Heart right ventricle (tissue), 16 donors: ENCODE measurements around the gene KCNS3. TPM values are rescaled to one million over a fixed set of nuclear protein-coding genes. Genes with fewer than 3 reads are reported as not detected.

ENCODE experiments used
- ATAC-seq, 8 donors: fragments of 200-7000 bp; cut with Tn5 transposase; one replicate each; pipeline ENCODE4 v1.9.1; 2020; ENCODE audit warnings: mild to moderate bottlenecking in 8 of 8, moderate library complexity in 8 of 8, moderate number of reproducible peaks in 1 of 8
- DNase-seq, 2 donors: peaks; one replicate each; pipeline ENCODE4 v3.0.0-alpha.2; 2020
- H3K27ac ChIP-seq, 10 donors: fragments of 200-600 bp; sonication (generic) in 2 of 10; one replicate each; pipeline versions ENCODE4 v1.5.0 to v1.8.0; 2020 to 2022; ENCODE audit warnings: mild to moderate bottlenecking in 3 of 10
- H3K27me3 ChIP-seq, 7 donors: fragments of 200-600 bp; one replicate each; pipeline ENCODE4 v1.8.0; 2021 to 2022; ENCODE audit warnings: mild to moderate bottlenecking in 2 of 7
- H3K36me3 ChIP-seq, 9 donors: fragments of 200-600 bp; sonication (generic) in 1 of 9; one replicate each; pipeline versions ENCODE4 v1.5.0 to v1.8.0; 2020 to 2022; ENCODE audit warnings: mild to moderate bottlenecking in 2 of 9
- H3K4me1 ChIP-seq, 9 donors: fragments of 200-600 bp; sonication (generic) in 1 of 9; one replicate each; pipeline versions ENCODE4 v1.5.0 to v1.8.0; 2020 to 2022; ENCODE audit warnings: mild to moderate bottlenecking in 4 of 9
- H3K4me3 ChIP-seq, 10 donors: fragments of 200-600 bp; sonication (generic) in 2 of 10; one replicate each; pipeline versions ENCODE4 v1.5.0 to v1.8.0; 2020 to 2022; ENCODE audit warnings: mild to moderate bottlenecking in 7 of 10, moderate library complexity in 2 of 10
- H3K9me3 ChIP-seq, 11 donors: fragments of 200-600 bp in 10 of 11; sonication (generic) in 2 of 11; one replicate each; pipeline versions ENCODE4 v1.5.0 to v1.8.0; 2013 to 2022; ENCODE audit warnings: mild to moderate bottlenecking in 2 of 11, control low read depth in 1 of 11, moderate library complexity in 1 of 11
- WGBS, 2 donors: extraction: QIAGEN DNeasy Blood & Tissue Kit; methylation state at CpG; one replicate each; pipeline ENCODE4 v1.1.7; 2013; ENCODE audit warnings: inconsistent platforms in 1 of 2; 5-methylcytosine and 5-hydroxymethylcytosine counted together
- intact Hi-C, 10 donors: fragments of 100-400 bp; cut with DNase I; formaldehyde crosslinking; loops; one replicate each; pipeline versions ENCODE4 v1.11.1 to v1.14.2; 2022
- polyA plus RNA-seq, 2 donors: library from polyadenylated mRNA; stranded (reverse); fragments of 200-250 nt; gene quantifications; one replicate each; pipeline ENCODE4 v1.2.3, GENCODE V29; 2013
- total RNA-seq, 10 donors: library from RNA; stranded (reverse); fragmentation: NEBNext Ultra II Directional in 3 of 10; extraction: Animal tissue kit (Norgen Biotek cat#: 25700) in 3 of 10; gene quantifications; one replicate each; pipeline versions ENCODE4 v1.2.1 to v1.2.4, GENCODE V29; 2021 to 2023
- TF ChIP-seq, protein P1 (sequence below), 9 donors: fragments of 200-600 bp; sonication (generic) in 2 of 9; IDR thresholded peaks; one replicate each; pipeline versions ENCODE4 v1.5.0 to v1.8.0; 2021 to 2022; ENCODE audit warnings: antibody characterized with exemption in 9 of 9, mild to moderate bottlenecking in 5 of 9, moderate library complexity in 1 of 9
- donor health status: Arrhythmogenic right ventricular cardiomyopathy.
- donor health status: ischemic (EF 13 %, LVEDD 7.1; RV severe dilation, severe dysfunction).
- donor health status: healthy with polysubstance abuse.
- donor health status: DM: no; HTN: yes; CAD: no.
- donor health status: DM: no; HTN: no; CAD: no.
- donor health status: ischemic (EF 25% LVEDD 6.9; RV normal size, moderate dysfunction).
- donor health status: ischemic (EF 25% LVEDD 5.7; RV mildly dilated, moderate dysfunction).
- donor health status: healthy.
- donor health status: DM: yes; HTN: yes; CAD: no.
- donor health status: Ischemic cardiomyopathy.
- donor health status: ischemic (EF 35%, LVEDD 5.7; RV mildly dilated, moderate dysfunction).
- donor health status: nonischemic (EF 11% LVEDD 7.7; RV severe dilation, severe dysfunction).
- donor health status: DM: yes; HTN: yes; CAD: no.
- donor health status: PGD.
- donor health status: ischemic (EF 29% LVEDD 5.4; RV normal size, mild dysfunction).
- donor health status: nonischemic (EF 23%, LVEDD 6.1; RV moderate dilation, normal function).

The KCNS3 gene
- total and polyA plus RNA-seq, 12 donors = 1.5 to 3.8 (median 2.6) TPM

DNA sequence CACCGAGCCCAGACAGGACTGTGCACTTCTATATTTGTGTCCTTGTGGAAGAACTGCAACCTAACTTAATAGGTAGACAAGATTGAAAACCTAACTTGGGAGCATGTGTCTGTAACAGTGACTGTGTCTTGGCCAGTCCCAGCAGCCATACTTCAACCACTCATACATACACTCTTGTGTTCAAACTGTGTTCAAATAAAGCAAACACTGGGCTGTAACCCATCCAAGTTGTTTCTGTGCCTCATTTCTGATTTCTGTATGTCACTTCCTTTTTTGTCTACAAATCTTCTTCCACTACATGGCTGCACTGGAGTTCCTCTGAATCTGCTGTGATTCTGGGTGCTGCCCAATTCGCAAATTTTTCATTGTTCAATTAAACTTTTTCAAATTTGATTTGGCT, 31.2 kb upstream of the KCNS3 start:
- TF ChIP-seq, protein P1, sequence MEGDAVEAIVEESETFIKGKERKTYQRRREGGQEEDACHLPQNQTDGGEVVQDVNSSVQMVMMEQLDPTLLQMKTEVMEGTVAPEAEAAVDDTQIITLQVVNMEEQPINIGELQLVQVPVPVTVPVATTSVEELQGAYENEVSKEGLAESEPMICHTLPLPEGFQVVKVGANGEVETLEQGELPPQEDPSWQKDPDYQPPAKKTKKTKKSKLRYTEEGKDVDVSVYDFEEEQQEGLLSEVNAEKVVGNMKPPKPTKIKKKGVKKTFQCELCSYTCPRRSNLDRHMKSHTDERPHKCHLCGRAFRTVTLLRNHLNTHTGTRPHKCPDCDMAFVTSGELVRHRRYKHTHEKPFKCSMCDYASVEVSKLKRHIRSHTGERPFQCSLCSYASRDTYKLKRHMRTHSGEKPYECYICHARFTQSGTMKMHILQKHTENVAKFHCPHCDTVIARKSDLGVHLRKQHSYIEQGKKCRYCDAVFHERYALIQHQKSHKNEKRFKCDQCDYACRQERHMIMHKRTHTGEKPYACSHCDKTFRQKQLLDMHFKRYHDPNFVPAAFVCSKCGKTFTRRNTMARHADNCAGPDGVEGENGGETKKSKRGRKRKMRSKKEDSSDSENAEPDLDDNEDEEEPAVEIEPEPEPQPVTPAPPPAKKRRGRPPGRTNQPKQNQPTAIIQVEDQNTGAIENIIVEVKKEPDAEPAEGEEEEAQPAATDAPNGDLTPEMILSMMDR (IDR thresholded peaks at IDR 0.05) = no peak
- no peaks in the 10 kb centered on the region for H3K36me3 ChIP-seq
- H3K27ac ChIP-seq = no peak overlapping the region

DNA sequence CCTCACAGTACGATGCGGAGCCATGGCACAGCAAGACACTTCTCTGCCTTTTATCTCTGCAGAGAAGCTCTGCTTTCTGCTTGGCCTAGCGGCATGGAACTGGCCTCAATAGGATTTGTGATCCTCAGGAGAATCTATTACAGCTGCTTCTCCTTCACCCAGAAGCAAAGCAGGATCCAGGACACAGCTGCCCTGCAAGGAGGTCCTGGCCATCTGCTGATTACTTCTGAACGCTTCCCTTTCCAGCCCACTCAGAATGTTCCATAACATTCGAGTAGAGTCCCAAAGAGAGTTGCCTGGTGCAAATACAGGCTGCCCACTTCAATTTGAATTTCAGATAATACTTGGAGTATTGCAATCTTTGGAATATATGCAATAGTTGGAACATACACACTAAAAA, 29.2 kb upstream of the KCNS3 start:
- no peaks in the 10 kb centered on the region for H3K36me3 ChIP-seq
- H3K4me3 ChIP-seq = no peak overlapping the region
- ATAC-seq = peak in 5 of 8 donors; percentile 31 to 68 (median 60)
- WGBS, 2 donors = 63 to 72% methylated on average over 5 of the region's 5 CpGs
- DNase-seq = no peak
- H3K4me1 ChIP-seq = no peaks in the 10 kb centered on the region
- no peaks in the 10 kb centered on the region for H3K27me3 ChIP-seq
- no peaks in the 10 kb centered on the region for H3K9me3 ChIP-seq
- intact Hi-C loops = loop anchor here in 3 of 10 donors (2.0 to 5.0 kb wide), 3 partner anchors 302 to 530 kb away; no protein-coding TSS in a partner anchor
- TF ChIP-seq, protein P1 (IDR thresholded peaks at IDR 0.05) = no peak
- no peak overlapping the region for H3K27ac ChIP-seq

More for the DNA sequence above, 31.2 kb upstream of the KCNS3 start:
- WGBS, 2 donors = 89 to 95% methylated on average over 2 of the region's 2 CpGs
- DNase-seq (no peak), ATAC-seq (no peak)
- no peak overlapping the region for H3K4me3 ChIP-seq
- no peaks in the 10 kb centered on the region for H3K9me3 ChIP-seq
- no peaks in the 10 kb centered on the region for H3K4me1 ChIP-seq
- intact Hi-C loops = loop anchor here in 1 of 10 donors (5.0 kb wide), 1 partner anchor 525 kb away; no protein-coding TSS in a partner anchor
- H3K27me3 ChIP-seq = no peaks in the 10 kb centered on the region

DNA sequence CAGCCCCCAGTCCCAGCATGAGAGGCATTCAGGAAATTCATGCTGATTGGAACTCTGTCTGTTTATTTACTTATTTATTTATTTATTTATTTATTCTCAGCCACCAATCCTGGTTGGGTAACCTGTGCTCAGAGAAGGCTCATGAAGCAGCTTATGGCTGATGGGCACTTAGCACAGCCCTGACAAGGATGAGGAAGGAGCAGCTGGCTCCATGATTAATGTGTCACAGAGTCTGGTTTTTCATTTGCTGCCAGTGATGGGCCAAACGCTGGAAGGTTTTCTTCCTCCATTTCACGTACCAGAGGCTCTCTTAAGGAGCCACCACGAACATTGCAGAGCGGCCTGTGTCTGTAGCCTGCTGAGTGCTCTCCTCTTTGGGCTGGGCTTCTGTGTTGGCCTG, 28.3 kb upstream of the KCNS3 start:
- H3K9me3 ChIP-seq = no peaks in the 10 kb centered on the region
- no peak overlapping the region for H3K27ac ChIP-seq
- ATAC-seq = no peak
- H3K4me1 ChIP-seq = no peaks in the 10 kb centered on the region
- H3K36me3 ChIP-seq = no peaks in the 10 kb centered on the region
- no peaks in the 10 kb centered on the region for H3K27me3 ChIP-seq
- no peak for DNase-seq
- no peak overlapping the region for H3K4me3 ChIP-seq
- TF ChIP-seq, protein P1 (IDR thresholded peaks at IDR 0.05) = no peak
- intact Hi-C loops = loop anchor here (2.0 to 10.0 kb wide), 10 partner anchors 65 to 529 kb away; no protein-coding TSS in a partner anchor
- WGBS, 2 donors = 88 to 92% methylated on average over 4 of the region's 4 CpGs

DNA sequence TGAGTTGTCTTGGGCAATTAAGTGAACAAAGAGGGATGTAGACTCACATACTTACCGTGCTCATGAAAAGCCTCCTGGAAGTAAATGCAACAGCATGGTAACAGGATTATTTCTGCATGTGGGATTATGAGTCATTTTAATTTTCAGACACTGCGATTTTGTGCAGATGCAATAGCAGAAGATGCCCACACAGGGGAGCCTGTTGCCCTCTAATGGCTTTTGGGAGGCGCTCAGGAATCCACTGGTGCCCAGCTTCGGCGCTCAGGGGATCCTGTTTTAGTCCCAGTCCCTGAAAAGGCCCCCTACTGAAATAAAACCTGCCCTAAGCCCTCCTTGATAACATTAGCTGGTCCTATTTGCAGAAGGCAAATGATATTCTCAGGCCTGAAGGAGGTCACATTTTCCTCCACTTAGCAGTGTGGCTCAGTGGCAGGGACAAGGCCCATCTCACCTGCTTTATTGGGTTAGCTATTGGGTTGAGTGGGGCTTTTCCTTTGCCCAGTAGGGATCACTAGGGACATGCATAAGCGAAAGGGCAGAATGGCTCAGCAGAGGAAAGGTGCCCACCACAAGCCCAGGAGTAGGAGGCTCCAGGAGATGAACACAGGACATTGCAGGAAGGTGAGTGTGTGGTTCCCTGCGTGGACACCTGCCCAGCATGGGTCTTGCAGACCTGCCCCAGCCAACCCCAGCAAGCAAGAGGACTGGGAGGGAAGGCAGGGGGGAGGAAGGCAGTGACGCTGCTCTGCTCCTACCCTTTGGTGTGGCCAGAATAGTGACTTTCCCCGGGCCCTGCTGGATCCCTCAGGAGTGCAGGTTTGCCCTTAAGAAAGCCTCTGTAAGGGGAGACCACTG, 26.5 kb upstream of the KCNS3 start:
- peaks cover 0 to 4% (median 0%) of the 10 kb centered on the region in 7 donors for H3K27me3 ChIP-seq
- H3K27ac ChIP-seq = no peak overlapping the region
- no peaks in the 10 kb centered on the region for H3K4me1 ChIP-seq
- TF ChIP-seq, protein P1 (IDR thresholded peaks at IDR 0.05) = peak; percentile 73 to 93 (median 85)
- intact Hi-C loops = loop anchor here (1.0 to 10.0 kb wide), 13 partner anchors 63 to 527 kb away; no protein-coding TSS in a partner anchor
- 43 to 46% methylated on average over 9 of the region's 9 CpGs for WGBS, 2 donors
- H3K4me3 ChIP-seq = no peak overlapping the region
- H3K9me3 ChIP-seq = no peaks in the 10 kb centered on the region
- DNase-seq (peak; percentile 31 to 52), ATAC-seq (peak; percentile 34 to 80 (median 60))
- H3K36me3 ChIP-seq = no peaks in the 10 kb centered on the region
